Brain microvascular endothelial cell (primary cell): ENCODE data around the gene ZNF599.
A peak's percentile ranks its signal among the peaks of the same experiment; 100 is the strongest.

Experiments
- DNase-seq: peaks from one replicate; pipeline ENCODE4 v3.0.0-alpha.2; 2020
- H3K27ac ChIP-seq: fragments of 250-450 bp; sonication (Bioruptor Pico); 2 replicates; pipeline ENCODE4 v1.5.1; 2020; ENCODE audit warnings: mild to moderate bottlenecking, moderate library complexity
- H3K27me3 ChIP-seq: fragments of 250-450 bp; sonication (Bioruptor Pico); replicated peaks from 2 replicates; pipeline ENCODE4 v1.5.1; 2020; ENCODE audit warnings: mild to moderate bottlenecking
- H3K36me3 ChIP-seq: fragments of 250-450 bp; sonication (Bioruptor Pico); replicated peaks from 2 replicates; pipeline ENCODE4 v1.5.1; 2020; ENCODE audit warnings: mild to moderate bottlenecking
- H3K4me3 ChIP-seq: 2 replicates; pipeline ENCODE4 v1.5.1; 2011; ENCODE audit warnings: low read depth, mild to moderate bottlenecking, control low read depth, low read length, moderate library complexity
- CTCF ChIP-seq: IDR thresholded peaks from 2 replicates; pipeline ENCODE4 v1.5.1; 2011; ENCODE audit warnings: low read depth, mild to moderate bottlenecking, moderate library complexity, low read length, control low read depth, inconsistent platforms; ENCODE audit errors: missing control alignments
- in situ Hi-C: cut with HindIII; loops from 2 replicates; pipeline ENCODE4 v1.10.0; 2017; ENCODE audit warnings: low sequenced_read_pairs, low pct_ligation_motif_present

ZNF599 gene

DNA sequence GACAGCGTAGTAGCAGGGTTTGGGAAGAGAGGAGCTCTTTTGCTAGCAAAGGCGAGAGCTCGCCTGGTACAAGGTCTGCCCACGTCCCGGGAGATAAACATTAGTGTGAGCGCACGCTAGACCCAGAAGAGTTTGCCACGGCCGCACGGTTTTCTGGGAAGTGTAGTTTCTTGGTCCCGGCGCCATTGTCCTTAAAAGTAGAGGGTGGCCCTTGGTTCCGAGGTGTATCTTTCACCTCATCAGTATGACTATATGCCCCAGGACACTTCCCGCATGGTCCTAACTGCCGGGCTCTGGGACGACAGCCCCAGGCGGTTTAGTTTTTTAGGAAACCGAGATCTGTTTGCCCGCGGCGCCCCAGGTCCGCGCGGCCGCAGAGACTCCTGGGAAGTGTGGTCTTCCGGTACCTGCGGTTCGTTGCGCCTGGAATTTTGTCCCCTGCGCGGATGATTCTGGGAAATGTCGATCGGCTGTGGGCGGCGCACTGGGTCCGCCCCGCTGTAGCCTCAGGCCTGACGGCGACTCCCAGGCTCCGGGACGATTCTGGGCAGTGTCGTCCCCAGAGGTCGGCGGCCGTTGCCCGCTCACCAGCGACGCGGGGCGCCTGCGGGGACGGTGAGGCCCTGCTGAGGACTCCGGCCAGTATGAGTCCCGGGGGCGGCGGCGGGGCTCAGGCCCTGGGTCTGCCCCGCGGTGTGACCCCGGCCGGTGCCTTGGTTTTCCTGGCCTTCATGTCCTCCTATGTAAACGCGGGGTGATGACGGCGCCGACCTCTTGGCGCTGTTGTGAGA is 39.1 kb downstream of the ZNF599 start, which contains the start of gene ZNF181:
Gene ZNF181 (plus strand): TSS at position 498 of the 791 bp plus-strand sequence. CDS start 795 bp downstream, outside the sequence.
- Histone ChIP-seq H3K27me3 (no peaks in the 10 kb centered on the region), H3K27ac (peak within 1 kb of the TSS; percentile 93), H3K36me3 (peaks cover under 1% of the 10 kb centered on the region), H3K4me3 (peak within 1 kb of the TSS; percentile 78)
- no peak for TF ChIP-seq CTCF
- in situ Hi-C loops: no loop called here
- DNase-seq: peak; percentile 84

GRCh38 chr19:34733266-34733745 is 39.7 kb downstream of the ZNF599 start:
- in situ Hi-C loops: no loop called here
- no peaks in the 10 kb centered on the region for H3K36me3 ChIP-seq
- H3K27me3 ChIP-seq: no peaks in the 10 kb centered on the region
- no peak for TF ChIP-seq CTCF
- peak overlapping the region; percentile 78 for H3K4me3 ChIP-seq
- peak overlapping the region; percentile 93 for H3K27ac ChIP-seq
- no peak for DNase-seq

GRCh38 chr19:34732612-34733211 is 40.3 kb downstream of the ZNF599 start:
- no peak for DNase-seq
- Histone ChIP-seq H3K4me3 (peak overlapping the region; percentile 5), H3K36me3 (no peaks in the 10 kb centered on the region), H3K27ac (no peak overlapping the region), H3K27me3 (no peaks in the 10 kb centered on the region)
- in situ Hi-C loops: no loop called here
- TF ChIP-seq CTCF: no peak

- H3K36me3 ChIP-seq: no peaks in the 10 kb centered on the region
- no peak overlapping the region for H3K27ac ChIP-seq
- in situ Hi-C loops: no loop called here
- H3K4me3 ChIP-seq: no peak overlapping the region
- DNase-seq: no peak
- TF ChIP-seq CTCF: no peak
- H3K27me3 ChIP-seq: no peaks in the 10 kb centered on the region
Observed at GRCh38 chr19:34731964-34732363, 41.1 kb downstream of the ZNF599 start.

GRCh38 chr19:34731019-34731829 is 41.8 kb downstream of the ZNF599 start:
- Histone ChIP-seq H3K36me3 (no peaks in the 10 kb centered on the region), H3K27me3 (no peaks in the 10 kb centered on the region), H3K27ac (no peak overlapping the region), H3K4me3 (no peak overlapping the region)
- in situ Hi-C loops: no loop called here
- TF ChIP-seq CTCF: no peak
- no peak for DNase-seq
